ENCODE data around the gene TRAF1.

TRAF1 gene

GRCh38 chr9:120924698-120925534, 1.7 kb downstream of the TRAF1 start:
- DNase-seq (ENCODE audit: low spot score): no peak

- DNase-seq (ENCODE audit: low spot score): no peak
These were observed 2.8 kb downstream of the TRAF1 start for GRCh38 chr9:120923620-120924328.

- no peak for DNase-seq (ENCODE audit: low spot score)
These were observed 4.0 kb downstream of the TRAF1 start for GRCh38 chr9:120922404-120923195.

GRCh38 chr9:120921661-120922181, 4.9 kb downstream of the TRAF1 start:
- DNase-seq (ENCODE audit: low spot score): no peak

GRCh38 chr9:120920806-120921178, 5.8 kb downstream of the TRAF1 start:
- DNase-seq (ENCODE audit: low spot score): no peak

GRCh38 chr9:120919843-120920805, 6.5 kb downstream of the TRAF1 start:
- no peak for DNase-seq (ENCODE audit: low spot score)

DNA sequence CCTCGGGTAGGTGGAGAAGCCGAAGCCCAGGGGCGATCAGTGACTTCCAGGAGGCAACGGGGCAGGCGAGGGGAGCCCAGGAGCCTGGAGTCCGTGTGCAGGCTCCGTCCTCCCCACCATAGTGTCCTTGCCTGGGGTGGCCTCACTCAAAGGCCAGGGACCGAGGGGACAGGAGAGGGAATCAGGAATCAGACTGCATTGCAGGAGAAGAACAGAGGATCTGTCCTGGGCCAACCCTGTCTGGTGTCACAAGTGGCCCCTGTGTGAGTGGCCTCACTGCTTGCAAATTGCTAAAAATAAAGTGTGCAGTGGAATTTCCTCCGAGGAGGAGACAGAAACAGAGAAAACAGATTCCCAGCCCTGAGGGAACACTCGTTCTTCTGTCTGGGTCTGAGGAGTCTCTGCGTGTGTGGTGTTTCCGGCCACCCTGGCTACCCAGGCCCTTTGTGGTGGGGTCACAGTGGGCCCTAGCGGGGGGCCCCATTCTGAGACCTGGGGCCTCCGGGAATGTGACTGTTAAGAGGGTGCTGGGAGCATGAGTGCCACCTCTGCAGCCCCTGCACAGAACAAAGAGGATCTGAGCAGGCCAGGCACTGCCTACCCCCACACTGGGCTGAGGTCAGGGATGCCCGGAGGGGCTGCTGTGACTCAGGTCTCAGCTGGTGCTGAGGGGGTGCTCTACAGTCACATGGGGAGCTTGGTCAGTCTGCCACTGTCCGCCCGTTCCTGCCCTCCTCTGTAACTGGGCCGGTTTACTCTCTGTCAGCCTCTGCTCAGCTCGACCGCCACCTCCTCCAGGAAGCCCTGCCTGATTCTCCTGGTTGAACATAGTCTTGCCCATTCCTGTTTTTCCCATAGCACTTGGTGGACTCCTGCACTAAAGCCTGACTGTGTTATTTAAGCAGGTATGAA, 7.4 kb downstream of the TRAF1 start:
- no peak for DNase-seq (ENCODE audit: low spot score)

DNA sequence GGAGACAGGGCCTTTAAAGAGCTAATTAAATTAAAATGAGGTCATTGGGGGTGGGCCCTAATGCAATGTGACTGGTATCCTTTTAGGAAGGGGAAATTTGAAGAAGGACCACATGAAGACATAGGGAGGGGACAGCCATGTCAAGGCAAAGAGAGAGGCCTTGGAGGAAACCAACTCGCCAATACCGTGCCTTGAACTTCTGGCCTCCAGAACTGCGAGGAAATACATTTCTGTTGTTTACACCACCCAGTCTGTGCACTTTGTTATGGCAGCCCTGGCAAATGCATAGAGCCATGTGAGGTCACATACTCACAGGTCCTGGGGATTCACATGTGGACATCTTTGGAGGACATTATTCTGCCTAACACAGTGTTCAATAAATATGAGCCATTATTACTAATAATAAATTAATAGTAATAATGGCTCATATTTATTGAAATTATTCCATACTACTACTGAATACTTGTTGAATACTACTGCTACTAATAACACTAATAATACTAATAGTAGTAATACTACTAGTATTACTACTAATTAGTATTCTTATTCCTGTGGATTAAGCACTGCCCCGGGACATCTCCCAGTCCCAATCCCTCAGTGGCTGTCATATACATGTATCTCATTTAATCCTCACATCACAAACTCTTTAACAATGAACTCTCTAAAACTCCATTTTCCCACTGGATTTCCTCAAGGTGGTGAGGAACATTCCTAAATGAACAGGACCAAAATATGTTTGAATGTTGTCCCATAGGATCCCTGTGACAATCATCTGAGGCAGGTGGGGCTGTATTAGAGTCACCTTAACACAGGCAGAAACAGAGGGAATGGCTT, 8.4 kb downstream of the TRAF1 start:
- DNase-seq (ENCODE audit: low spot score): no peak

GRCh38 chr9:120916991-120917880, 9.4 kb downstream of the TRAF1 start:
- no peak for DNase-seq (ENCODE audit: low spot score)

- DNase-seq (ENCODE audit: low spot score): no peak
These were observed 10.0 kb downstream of the TRAF1 start for GRCh38 chr9:120916588-120916987.

GRCh38 chr9:120915854-120916470, 10.6 kb downstream of the TRAF1 start:
- DNase-seq (ENCODE audit: low spot score): peak; percentile 64

GRCh38 chr9:120914953-120915352, 11.6 kb downstream of the TRAF1 start:
- DNase-seq (ENCODE audit: low spot score): no peak

GRCh38 chr9:120914396-120914795, 12.2 kb downstream of the TRAF1 start:
- DNase-seq (ENCODE audit: low spot score): no peak

GRCh38 chr9:120913647-120914264, 12.8 kb downstream of the TRAF1 start:
- DNase-seq (ENCODE audit: low spot score): no peak

DNA sequence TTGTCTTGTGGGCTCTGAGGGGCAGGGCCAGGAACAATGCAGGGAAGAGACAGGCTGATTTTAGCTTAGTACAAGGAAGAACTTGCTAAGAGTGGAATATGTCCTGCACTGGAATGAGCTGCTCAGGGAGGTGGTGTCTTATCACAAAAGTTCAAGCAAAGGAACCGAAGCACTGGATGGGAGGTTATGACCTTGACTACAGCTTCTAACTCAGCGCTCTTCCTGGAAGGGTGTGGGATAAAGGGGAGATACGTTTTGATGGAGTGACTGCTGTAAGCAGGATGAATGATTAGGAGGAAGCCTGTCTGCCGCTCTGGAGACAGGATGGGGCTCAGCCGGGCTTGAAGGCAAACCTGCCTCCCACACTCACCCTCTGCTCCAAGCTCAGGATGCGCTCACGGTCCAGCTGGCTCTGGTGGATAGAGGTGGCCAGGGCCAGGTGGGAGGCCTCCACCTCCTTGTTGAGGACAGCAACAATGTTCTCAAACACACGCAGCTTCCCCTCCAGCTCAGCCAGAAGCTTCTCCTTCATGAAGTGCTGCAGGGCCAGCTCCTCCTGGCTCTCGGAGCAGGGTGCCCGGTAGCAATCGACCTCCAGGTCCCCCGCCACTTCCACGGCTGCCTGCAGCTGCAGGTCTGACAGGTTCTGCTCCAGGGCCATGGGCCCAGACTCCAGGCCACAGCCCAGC, 13.5 kb downstream of the TRAF1 start:
- DNase-seq (ENCODE audit: low spot score): no peak

DNA sequence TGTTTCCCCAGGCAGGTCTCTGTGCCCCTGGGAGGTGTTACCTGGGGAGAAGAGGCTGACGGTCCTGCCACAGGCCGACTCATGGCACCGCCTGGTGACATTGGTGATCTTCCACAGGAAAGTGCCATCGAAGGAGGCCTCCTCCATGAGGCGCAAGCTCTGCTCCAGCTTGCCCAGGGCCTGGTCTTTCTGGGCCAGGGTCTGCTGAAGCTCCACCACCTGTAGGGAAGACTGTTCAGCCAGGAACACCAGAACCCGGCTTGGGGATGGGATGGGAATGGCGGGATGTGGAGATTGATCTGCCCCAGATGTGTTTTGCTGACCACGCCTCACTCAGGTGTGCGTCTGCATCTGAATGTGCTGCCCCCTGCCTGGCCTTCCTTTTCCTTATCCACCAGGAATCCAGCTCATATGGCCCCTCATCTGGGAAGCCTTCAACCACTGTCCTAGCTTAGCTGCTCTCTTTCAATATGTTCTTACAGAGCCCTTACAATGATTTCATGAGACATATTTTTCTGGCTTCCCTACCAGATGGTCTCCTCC, 15.2 kb downstream of the TRAF1 start:
- DNase-seq (ENCODE audit: low spot score): no peak
